Epithelial cell of prostate (primary cell): Measurements from ENCODE around the gene ZC3H14.

Experiments
- DNase-seq: peaks from one replicate; pipeline ENCODE4 v3.0.0-alpha.2; 2011; ENCODE audit warnings: low read depth, low spot score
- H3K27ac ChIP-seq: fragments of 450-650 bp; 2 replicates; pipeline ENCODE4 v1.5.1; 2017; ENCODE audit warnings: mild to moderate bottlenecking

Gene ZC3H14

GRCh38 chr14:88599761-88600439, 37.1 kb downstream of the ZC3H14 start:
- H3K27ac ChIP-seq = no peak overlapping the region
- DNase-seq = no peak

DNA sequence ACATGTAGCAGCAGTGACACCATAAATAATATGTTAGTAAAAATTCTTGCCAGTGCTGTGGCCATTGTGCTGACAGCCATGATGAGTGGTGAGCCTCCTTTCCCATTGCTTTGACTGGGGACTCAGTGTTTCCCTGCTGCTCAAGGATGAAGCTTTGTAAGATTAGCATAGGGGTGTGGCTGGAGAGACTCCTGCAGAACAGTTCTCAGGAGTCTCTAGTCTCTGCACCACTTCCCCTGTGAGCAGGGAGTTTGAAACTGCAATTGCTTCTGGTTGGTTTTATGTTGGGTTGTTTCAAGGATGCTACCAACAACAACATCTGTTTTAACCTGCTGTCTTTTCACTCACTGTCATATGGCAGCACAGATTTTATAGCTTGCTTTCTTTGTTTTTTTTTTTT, 41.4 kb downstream of the ZC3H14 start:
- DNase-seq = no peak
- H3K27ac ChIP-seq = no peak overlapping the region

DNA sequence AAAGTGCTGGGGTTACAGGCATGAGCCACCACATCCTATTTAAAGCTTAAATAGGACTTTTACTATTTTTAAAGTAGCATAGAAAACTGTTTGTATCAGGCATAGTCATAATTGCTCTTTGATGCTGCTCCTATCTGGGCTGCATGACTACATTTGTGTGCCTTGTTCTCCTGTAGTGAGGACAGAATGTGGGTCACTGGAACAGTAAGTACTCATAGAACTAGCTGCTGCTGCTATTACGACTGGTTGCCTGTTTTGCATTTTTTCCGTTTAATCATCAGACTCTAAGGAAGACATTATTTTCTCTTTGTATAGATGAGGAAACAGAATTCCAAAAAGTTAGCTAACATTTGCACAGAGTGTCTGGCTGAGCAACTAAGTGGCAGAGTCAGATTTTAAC, 42.8 kb downstream of the ZC3H14 start:
- DNase-seq = no peak
- no peak overlapping the region for H3K27ac ChIP-seq

DNA sequence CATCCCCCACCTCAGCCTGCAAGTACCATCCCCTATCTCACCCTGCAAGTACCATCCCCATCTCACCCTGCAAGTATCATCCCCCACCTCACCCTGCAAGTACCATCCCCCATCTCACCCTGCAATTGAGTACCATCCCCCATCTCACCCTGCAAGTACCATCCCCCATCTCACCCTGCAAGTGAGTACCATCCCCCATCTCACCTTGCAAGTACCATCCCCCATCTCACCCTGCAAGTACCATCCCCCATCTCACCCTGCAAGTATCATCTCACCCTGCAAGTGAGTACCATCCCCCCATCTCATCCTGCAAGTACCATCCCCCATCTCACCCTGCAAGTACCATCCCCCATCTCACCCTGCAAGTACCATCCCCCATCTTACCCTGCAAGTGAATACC, 45.0 kb downstream of the ZC3H14 start:
- no peak for DNase-seq
- H3K27ac ChIP-seq = no peak overlapping the region

DNA sequence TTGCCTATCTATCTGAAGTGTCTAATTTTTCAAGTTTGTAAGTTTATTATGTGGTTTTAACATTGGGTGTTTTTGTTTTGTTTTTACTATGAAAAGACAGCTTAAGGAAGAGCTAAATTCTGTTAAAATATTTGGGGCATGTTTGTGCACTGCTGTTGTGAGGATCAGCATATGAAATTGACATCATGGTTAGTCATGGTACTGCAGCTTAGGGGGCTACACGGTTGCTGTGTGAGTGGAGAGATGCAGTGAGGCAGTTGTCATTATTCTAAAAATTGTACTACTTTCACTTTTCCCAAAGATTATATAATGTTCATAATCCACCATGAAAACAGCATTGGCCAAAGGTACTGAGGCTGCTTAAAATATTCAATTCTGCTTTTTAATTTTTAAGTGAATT, 49.0 kb downstream of the ZC3H14 start:
- no peak for DNase-seq
- H3K27ac ChIP-seq = peak overlapping the region; percentile 68

DNA sequence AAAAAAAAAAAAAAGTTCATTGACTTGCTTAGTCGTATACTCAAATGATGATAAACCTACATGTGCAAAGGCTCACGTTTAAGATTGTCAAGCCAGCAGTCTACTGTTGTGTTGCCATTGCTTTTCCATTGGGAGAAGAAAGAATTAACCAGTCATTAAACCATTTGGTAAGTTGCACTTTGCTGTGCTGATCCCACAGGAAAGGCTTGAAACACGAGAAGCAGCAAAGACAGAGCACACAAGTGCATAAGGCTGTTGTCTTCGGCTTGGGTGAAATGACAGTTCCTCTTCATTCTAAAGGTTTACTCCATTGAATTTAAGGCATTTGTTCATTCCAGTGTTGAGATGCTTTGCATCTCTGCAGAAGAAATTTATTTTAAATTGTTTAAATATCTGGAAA, 50.1 kb downstream of the ZC3H14 start:
- H3K27ac ChIP-seq = peak overlapping the region; percentile 68
- no peak for DNase-seq

- DNase-seq = no peak
- H3K27ac ChIP-seq = peak overlapping the region; percentile 68
Measured at GRCh38 chr14:88613552-88614010, 50.7 kb downstream of the ZC3H14 start.

- no peak for DNase-seq
- H3K27ac ChIP-seq = peak overlapping the region; percentile 68
Measured at GRCh38 chr14:88614218-88614907, 51.5 kb downstream of the ZC3H14 start.

GRCh38 chr14:88616697-88617096, 53.9 kb downstream of the ZC3H14 start:
- peak; percentile 65 for DNase-seq
- peak overlapping the region; percentile 64 for H3K27ac ChIP-seq

- peak overlapping the region; percentile 64 for H3K27ac ChIP-seq
- DNase-seq = no peak
Measured at GRCh38 chr14:88617479-88617878, 54.6 kb downstream of the ZC3H14 start.

DNA sequence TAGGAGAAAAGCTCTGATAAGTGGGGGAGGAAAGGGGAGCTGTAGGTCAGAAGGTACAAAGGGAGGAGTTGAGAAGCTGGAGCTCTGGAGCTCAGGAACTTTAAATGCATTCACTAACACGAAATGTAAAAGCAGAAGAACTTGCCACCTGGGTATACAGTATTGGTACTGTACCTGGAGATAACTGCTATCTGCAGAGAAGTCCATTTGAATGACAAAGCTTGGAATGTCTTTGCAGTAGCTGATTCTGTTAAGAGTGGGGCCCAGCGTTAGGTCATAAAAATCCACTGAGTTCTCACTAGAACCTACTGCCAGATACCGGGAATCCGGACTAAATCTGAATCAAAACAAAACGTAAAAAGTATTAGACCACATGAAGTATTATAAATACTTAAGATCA, 55.6 kb downstream of the ZC3H14 start:
- H3K27ac ChIP-seq = no peak overlapping the region
- DNase-seq = no peak

DNA sequence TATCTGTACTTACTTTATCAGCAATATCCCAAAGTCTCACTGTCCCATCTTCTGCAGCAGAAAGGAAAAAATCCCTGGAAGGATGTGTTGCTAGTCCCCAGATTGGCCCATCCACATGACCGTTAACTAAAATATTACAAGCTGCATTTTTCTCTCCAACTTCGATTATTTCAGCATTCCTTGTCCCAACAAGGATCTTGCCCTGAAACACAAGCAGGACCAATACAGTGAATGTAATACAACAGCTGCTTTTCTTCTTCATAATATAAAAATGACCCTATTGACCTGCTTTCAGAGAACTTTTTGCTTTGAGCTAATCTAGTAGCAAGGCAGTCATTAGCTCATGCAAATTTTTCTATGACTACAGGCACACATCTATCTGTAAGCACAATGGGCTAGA, 58.3 kb downstream of the ZC3H14 start:
- no peak overlapping the region for H3K27ac ChIP-seq
- no peak for DNase-seq

GRCh38 chr14:88625671-88626070, 62.8 kb downstream of the ZC3H14 start:
- no peak overlapping the region for H3K27ac ChIP-seq
- no peak for DNase-seq

DNA sequence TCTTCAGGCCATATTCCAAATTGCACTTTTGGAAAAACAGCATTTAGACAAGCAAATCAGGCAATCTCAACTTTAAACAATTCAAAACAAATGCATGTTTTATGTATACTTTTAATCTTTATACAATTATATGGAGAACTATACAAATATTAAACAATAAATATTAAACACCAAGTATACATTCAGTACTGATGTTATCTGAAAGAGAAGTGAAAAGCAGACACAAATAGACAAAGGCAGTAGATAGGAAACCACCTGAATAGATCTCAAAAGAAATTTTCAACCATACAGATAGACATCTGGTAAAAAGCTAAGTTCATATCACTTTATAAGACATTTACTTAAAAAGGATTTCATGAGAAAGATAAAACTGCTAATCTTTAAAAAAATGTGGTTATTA, 65.2 kb downstream of the ZC3H14 start:
- DNase-seq = no peak
- no peak overlapping the region for H3K27ac ChIP-seq

DNA sequence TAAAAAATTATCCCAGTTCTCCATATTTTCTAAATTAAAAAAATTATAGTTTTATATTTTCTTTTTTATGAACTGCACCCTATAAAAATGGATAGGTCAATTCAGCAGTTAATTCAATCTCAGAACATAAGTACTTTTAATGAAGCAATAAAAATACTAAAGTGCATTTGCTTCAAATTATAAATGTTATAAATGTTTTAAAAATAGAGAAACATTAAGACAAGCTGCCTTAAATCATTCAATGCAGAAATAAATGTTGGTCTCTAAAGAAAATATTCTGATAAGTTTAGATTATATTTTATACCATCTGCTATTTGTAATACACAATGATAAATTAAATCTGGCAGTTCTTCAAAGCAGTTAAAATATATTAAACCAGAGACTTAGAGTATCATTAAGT, 65.6 kb downstream of the ZC3H14 start:
- DNase-seq = no peak
- H3K27ac ChIP-seq = no peak overlapping the region

DNA sequence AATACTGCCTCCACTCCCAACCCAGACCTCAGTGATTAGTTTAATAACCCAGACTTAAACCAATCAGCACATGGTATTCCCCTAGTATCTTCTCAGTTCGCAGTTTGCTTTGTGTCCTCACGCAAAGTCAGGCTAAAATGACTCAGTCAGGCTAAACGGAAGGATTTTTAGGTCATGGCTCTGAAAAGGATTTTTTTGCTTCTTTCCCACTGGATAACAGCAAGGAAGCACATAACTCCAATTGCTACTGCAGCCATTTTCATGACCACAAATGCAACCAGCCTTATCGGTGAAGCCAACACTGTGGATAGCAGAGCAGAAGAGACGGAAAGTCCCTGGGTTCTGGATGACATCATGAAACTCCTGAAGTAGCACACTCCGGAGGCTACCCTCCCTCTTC, 67.7 kb downstream of the ZC3H14 start:
- no peak overlapping the region for H3K27ac ChIP-seq
- DNase-seq = no peak

- no peak for DNase-seq
- no peak overlapping the region for H3K27ac ChIP-seq
Measured at GRCh38 chr14:88631091-88631490, 68.3 kb downstream of the ZC3H14 start.

DNA sequence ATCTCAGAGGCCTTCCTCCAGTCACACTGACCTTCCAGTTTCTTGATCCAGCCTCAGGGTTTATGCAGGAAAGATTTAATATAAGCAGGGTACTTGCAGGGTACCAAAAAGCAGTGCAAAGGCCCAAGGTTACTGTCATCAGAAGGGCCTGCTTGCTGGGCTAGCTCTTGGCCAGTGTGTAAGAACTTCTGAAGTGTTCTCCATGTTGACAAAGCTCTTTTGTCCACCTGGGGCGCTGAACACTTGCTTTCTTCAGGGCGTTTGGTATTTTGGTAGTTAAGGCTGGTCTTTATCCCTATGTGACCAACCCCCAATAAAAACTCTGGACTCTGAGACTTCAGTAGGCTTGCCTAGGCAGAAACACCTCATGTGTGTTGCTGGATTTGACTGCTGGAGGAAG, 69.7 kb downstream of the ZC3H14 start:
- no peak overlapping the region for H3K27ac ChIP-seq
- no peak for DNase-seq

DNA sequence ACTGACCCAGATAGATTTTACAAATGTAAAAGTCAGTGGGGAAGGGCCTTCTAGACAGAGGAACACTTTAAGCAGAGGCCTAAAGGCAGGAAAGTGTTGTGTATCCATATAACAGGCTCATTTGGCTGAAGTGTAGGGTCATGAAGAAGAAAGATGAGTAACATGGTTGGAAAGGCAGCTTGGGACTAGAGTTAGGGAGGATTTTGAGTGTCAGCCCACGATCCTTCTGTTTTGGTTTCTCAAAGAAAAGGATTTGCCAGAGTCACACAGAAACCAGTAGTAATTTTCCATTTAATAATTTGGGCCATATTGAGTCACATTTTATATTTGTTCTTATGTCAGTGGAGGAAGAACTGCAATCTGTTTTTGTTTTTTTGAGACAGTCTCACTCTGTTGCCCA, 76.4 kb downstream of the ZC3H14 start:
- no peak overlapping the region for H3K27ac ChIP-seq
- no peak for DNase-seq

GRCh38 chr14:88660056-88660455, 97.2 kb downstream of the ZC3H14 start:
- DNase-seq = no peak
- H3K27ac ChIP-seq = no peak overlapping the region

GRCh38 chr14:88667555-88668273, 104.9 kb downstream of the ZC3H14 start:
- H3K27ac ChIP-seq = no peak overlapping the region
- peak; percentile 36 for DNase-seq
